Brain microvascular endothelial cell (primary cell): ENCODE measurements around the gene C6orf136.

ENCODE experiments used
- DNase-seq: peaks from one replicate; pipeline ENCODE4 v3.0.0-alpha.2; 2020
- H3K27ac ChIP-seq: fragments of 250-450 bp; sonication (Bioruptor Pico); 2 replicates; pipeline ENCODE4 v1.5.1; 2020; ENCODE audit warnings: mild to moderate bottlenecking, moderate library complexity
- H3K27me3 ChIP-seq: fragments of 250-450 bp; sonication (Bioruptor Pico); replicated peaks from 2 replicates; pipeline ENCODE4 v1.5.1; 2020; ENCODE audit warnings: mild to moderate bottlenecking
- H3K36me3 ChIP-seq: fragments of 250-450 bp; sonication (Bioruptor Pico); replicated peaks from 2 replicates; pipeline ENCODE4 v1.5.1; 2020; ENCODE audit warnings: mild to moderate bottlenecking
- H3K4me3 ChIP-seq: 2 replicates; pipeline ENCODE4 v1.5.1; 2011; ENCODE audit warnings: low read depth, mild to moderate bottlenecking, control low read depth, low read length, moderate library complexity
- in situ Hi-C: cut with HindIII; loops from 2 replicates; pipeline ENCODE4 v1.10.0; 2017; ENCODE audit warnings: low sequenced_read_pairs, low pct_ligation_motif_present
- TF ChIP-seq, protein P1 (sequence below): IDR thresholded peaks from 2 replicates; pipeline ENCODE4 v1.5.1; 2011; ENCODE audit warnings: low read depth, mild to moderate bottlenecking, moderate library complexity, low read length, control low read depth, inconsistent platforms; ENCODE audit errors: missing control alignments

The C6orf136 gene

DNA sequence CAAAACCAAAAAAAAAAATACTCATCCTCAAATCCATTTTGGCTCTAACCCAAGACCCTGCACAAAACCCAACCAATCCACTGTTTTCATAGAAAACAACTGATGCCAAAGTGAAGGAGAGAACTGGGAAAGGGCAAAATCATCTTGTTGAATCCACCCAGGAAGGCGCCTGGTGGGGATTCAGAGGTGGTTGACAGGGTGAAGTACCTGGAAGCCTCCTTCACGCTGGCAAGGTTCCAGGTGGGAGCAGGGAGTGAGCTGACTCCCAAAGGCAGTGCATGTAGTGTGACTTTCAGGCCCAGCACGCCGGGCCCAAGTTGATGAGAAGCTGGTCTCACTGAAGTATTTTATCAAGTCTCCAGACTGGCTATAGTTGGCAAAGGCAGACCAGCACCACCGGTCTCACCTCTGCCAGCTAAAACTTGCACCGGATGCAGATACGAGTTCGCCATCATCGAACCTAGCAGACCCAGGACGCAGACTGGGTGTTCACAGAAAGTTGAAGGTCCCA lies 46.4 kb upstream of the C6orf136 start:
- TF ChIP-seq, protein P1, sequence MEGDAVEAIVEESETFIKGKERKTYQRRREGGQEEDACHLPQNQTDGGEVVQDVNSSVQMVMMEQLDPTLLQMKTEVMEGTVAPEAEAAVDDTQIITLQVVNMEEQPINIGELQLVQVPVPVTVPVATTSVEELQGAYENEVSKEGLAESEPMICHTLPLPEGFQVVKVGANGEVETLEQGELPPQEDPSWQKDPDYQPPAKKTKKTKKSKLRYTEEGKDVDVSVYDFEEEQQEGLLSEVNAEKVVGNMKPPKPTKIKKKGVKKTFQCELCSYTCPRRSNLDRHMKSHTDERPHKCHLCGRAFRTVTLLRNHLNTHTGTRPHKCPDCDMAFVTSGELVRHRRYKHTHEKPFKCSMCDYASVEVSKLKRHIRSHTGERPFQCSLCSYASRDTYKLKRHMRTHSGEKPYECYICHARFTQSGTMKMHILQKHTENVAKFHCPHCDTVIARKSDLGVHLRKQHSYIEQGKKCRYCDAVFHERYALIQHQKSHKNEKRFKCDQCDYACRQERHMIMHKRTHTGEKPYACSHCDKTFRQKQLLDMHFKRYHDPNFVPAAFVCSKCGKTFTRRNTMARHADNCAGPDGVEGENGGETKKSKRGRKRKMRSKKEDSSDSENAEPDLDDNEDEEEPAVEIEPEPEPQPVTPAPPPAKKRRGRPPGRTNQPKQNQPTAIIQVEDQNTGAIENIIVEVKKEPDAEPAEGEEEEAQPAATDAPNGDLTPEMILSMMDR, result no peak
- in situ Hi-C loops, result no loop called here
- Histone ChIP-seq H3K27ac (no peak overlapping the region), H3K36me3 (peaks cover 55% of the 10 kb centered on the region), H3K4me3 (no peak overlapping the region), H3K27me3 (no peaks in the 10 kb centered on the region)
- no peak for DNase-seq

DNA sequence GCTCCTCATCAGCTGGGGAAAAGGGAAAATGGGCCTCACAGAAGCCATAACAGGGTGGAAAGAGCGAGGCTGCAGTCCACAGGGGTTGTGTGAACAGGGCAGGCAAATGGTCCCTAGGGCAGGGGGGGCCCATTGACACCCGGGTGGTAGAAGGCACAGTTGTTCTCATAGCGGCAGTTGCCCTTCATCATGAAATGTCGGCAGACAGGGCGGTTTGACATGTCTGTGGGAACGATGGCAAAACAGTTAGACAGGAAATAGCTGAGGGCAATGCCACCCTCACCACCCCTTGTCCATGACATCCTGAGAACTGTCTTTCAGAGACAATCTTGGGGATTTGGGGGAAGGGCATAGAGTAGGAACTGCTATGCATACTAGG lies 45.5 kb upstream of the C6orf136 start:
- DNase-seq, result no peak
- no peak overlapping the region for H3K4me3 ChIP-seq
- H3K27me3 ChIP-seq, result no peaks in the 10 kb centered on the region
- H3K27ac ChIP-seq, result no peak overlapping the region
- TF ChIP-seq, protein P1, result no peak
- peaks cover 64% of the 10 kb centered on the region for H3K36me3 ChIP-seq
- in situ Hi-C loops, result no loop called here

DNA sequence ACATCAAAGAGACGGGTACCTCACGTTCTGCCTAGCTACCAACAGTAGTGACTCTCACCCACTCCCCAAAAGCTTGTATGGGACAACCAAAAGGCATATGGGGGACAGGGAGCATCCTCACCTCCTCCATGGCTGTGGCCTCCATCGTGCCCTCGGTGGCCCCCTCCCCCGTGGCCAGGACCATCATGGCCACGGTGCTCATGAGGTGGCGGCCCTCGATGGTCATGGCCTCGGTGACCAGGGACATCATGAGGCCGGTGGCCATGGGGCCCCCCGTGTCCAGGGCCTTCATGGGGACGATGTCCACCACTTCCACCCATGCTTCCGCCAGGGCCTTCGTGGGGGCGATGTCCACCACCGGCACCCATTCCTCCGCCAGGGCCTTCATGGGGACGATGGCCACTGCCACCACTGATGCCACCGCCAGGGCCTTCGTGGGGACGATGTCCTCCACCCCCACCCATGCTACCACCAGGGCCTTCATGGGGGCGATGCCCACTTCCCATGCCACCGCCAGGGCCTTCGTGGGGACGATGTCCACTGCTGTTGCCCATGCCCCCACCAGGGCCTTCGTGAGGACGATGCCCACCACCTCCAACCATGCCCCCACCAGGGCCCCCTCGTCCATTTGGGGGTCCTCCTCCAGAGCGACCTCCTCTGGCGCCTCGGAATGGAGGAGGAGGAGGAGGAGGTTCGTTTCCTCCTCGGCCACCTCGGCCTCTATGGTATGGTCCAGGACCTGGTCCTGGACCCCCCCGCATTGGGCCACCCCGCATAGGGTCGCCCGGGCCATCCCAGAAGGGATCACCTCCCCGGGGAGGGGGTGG lies 44.9 kb upstream of the C6orf136 start:
- no peak for DNase-seq
- Histone ChIP-seq H3K4me3 (no peak overlapping the region), H3K36me3 (peaks cover 70% of the 10 kb centered on the region), H3K27ac (no peak overlapping the region), H3K27me3 (no peaks in the 10 kb centered on the region)
- in situ Hi-C loops, result no loop called here
- TF ChIP-seq, protein P1, result no peak

DNA sequence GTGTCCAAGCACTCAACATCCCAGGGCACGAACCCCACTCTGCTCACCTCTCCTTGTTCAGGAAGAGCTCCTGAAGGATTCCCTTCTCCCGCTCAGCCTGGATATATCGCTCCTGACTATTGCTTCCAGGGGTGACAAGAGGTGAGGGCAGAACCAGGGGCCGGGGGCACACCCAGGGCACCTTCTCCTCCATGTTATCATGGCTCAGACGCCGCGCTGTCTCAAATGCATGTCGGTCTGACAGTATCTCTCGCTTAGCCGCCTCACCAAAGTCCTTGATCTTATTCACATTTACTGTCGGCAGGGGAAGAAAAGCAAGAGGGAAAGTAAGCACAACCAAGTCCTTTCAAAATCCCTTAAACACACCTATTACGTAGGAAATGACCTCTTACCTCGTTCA lies 43.0 kb upstream of the C6orf136 start:
- in situ Hi-C loops, result no loop called here
- Histone ChIP-seq H3K4me3 (no peak overlapping the region), H3K36me3 (peaks cover 85% of the 10 kb centered on the region), H3K27ac (no peak overlapping the region), H3K27me3 (no peaks in the 10 kb centered on the region)
- TF ChIP-seq, protein P1, result no peak
- no peak for DNase-seq

DNA sequence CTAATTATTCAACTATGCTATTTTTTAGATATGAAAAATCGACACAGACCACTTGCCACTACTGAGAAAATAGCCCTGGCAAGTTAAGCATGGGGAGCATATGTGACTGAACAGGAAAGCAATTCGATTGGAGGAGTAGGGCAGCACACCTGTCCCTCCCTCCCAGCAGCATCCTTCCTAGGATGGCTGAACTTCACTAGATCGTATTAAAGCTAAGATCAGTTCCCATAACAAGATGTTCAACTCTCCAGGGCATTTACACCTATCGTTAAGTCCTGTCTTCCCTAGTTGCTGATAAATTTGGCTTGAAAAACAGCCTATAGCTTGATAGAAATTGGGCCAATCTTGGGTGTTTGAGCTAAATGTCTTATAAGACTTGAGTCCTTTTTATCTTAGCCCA lies 36.9 kb upstream of the C6orf136 start:
- Histone ChIP-seq H3K27me3 (no peaks in the 10 kb centered on the region), H3K36me3 (peaks cover 50% of the 10 kb centered on the region), H3K27ac (no peak overlapping the region), H3K4me3 (no peak overlapping the region)
- in situ Hi-C loops, result no loop called here
- TF ChIP-seq, protein P1, result no peak
- DNase-seq, result no peak
